Naive B cell (primary cell): ENCODE results near the gene TAB3. TPM values are rescaled to one million over a fixed set of nuclear protein-coding genes. Genes with fewer than 3 reads are reported as not detected.

Source experiments
- ATAC-seq, 2 donors: fragments of 150-1000 bp; cut with Tn5 transposase; 2 replicates each; pipeline ENCODE4 v1.10.0; 2021; ENCODE audit warnings: low read depth in 2 of 2, mild to moderate bottlenecking in 2 of 2, moderate library complexity in 2 of 2
- DNase-seq: peaks from one replicate; pipeline ENCODE4 v3.0.0; 2022
- H3K27ac Mint-ChIP-seq, 6 donors: one replicate each; pipeline ENCODE4 v1.8.0; 2020 to 2022; ENCODE audit warnings: mild to moderate bottlenecking in 6 of 6, mixed read lengths in 6 of 6, moderate library complexity in 5 of 6, inconsistent platforms in 2 of 6
- H3K27me3 Mint-ChIP-seq, 3 donors: one replicate each; pipeline ENCODE4 v1.8.0; 2021 to 2022; ENCODE audit warnings: mixed read lengths in 3 of 3, mild to moderate bottlenecking in 1 of 3
- H3K36me3 Mint-ChIP-seq, 2 donors: one replicate each; pipeline ENCODE4 v1.8.0; 2020 to 2022; ENCODE audit warnings: mixed read lengths in 2 of 2, inconsistent platforms in 1 of 2, mild to moderate bottlenecking in 1 of 2
- H3K4me1 Mint-ChIP-seq, 3 donors: one replicate each; pipeline ENCODE4 v1.8.0; 2020 to 2022; ENCODE audit warnings: mixed read lengths in 3 of 3, inconsistent platforms in 1 of 3, mild to moderate bottlenecking in 1 of 3, moderate library complexity in 1 of 3
- H3K4me3 Mint-ChIP-seq, 8 donors: one replicate each; pipeline ENCODE4 v1.8.0; 2020 to 2022; ENCODE audit warnings: mild to moderate bottlenecking in 8 of 8, mixed read lengths in 8 of 8, moderate library complexity in 8 of 8, inconsistent platforms in 2 of 8
- H3K9me3 Mint-ChIP-seq, 7 donors: one replicate each; pipeline ENCODE4 v1.8.0; 2020 to 2022; ENCODE audit warnings: mixed read lengths in 7 of 7, mild to moderate bottlenecking in 5 of 7, inconsistent platforms in 2 of 7, moderate library complexity in 1 of 7
- polyA plus RNA-seq, 6 donors: library from polyadenylated mRNA; unstranded; fragments of 300-500 nt; fragmentation: Illumina TruSeq; gene quantifications; one replicate each; pipeline ENCODE4 v1.2.3, GENCODE V29; 2021; ENCODE audit warnings: low read depth in 6 of 6

The TAB3 gene, protein sequence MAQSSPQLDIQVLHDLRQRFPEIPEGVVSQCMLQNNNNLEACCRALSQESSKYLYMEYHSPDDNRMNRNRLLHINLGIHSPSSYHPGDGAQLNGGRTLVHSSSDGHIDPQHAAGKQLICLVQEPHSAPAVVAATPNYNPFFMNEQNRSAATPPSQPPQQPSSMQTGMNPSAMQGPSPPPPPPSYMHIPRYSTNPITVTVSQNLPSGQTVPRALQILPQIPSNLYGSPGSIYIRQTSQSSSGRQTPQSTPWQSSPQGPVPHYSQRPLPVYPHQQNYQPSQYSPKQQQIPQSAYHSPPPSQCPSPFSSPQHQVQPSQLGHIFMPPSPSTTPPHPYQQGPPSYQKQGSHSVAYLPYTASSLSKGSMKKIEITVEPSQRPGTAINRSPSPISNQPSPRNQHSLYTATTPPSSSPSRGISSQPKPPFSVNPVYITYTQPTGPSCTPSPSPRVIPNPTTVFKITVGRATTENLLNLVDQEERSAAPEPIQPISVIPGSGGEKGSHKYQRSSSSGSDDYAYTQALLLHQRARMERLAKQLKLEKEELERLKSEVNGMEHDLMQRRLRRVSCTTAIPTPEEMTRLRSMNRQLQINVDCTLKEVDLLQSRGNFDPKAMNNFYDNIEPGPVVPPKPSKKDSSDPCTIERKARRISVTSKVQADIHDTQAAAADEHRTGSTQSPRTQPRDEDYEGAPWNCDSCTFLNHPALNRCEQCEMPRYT
- polyA plus RNA-seq: 10 to 100 TPM in 1 of 6 donors, 1 to 10 TPM in 5; 3.6 to 10.2 (median 7.9) TPM

DNA sequence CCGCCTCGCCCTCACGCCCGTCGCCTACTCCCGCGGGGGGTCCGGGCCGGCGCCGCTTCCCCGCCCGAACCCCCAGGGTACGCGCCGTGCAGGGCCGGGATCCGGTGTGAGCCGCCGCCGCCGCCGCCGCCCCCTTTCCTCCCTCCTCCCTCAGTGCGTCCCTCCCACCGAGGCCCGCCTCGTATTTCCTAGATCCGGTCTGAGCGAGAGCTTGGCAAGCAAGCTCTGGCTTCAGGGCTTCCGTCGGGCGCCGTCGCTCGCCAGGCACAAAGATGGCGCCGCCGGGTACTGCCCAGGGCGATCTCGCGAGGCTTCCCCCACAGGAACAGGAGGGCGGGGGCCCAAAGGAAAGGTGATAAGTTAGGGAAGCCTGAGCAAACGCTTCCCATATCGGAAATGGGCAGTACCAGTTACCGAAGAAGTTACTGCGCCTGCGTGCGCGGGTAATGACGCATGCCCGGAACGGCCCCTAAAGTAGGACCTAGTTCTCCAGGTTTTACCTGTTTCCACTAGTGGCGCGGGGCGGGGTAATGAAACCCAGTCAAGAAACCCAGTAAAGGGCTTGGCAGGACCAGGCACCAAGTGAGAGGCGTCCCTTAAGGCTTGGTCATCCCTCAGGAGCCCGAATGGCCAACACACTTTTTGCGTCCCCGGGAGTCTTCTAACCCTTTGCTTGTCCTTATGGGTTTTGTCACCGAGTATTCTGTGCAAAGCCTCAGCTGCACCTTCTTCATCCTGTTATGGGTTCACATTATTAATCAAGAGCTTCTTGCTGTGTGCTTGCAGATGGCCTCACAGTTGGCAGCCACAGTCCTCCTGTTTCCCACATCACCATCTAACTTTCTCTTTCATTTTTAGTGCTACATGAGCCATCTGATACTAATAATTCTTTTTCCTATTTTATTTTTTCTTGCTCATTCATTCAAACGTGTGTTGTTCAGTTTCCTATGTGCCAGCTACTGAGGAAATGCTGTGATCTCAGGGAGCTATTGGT, at the start of gene TAB3:
TSS of gene TAB3 (minus strand) at position 108 of the 994 bp plus-strand sequence. CDS start 29,666 bp downstream, outside the sequence.
- H3K4me3 Mint-ChIP-seq: peak within 1 kb of the TSS; percentile 90 to 97 (median 94)
- H3K36me3 Mint-ChIP-seq: no peaks in the 10 kb centered on the region
- ATAC-seq: peak; percentile 87 to 90
- peak within 1 kb of the TSS; percentile 65 to 99 (median 94) for H3K27ac Mint-ChIP-seq
- peak; percentile 90 for DNase-seq
- H3K9me3 Mint-ChIP-seq: peaks cover 0 to 4% (median 0%) of the 10 kb centered on the region in 7 donors
- H3K27me3 Mint-ChIP-seq: no peaks in the 10 kb centered on the region
- peaks cover 11 to 18% (median 12%) of the 10 kb centered on the region in 3 donors for H3K4me1 Mint-ChIP-seq

DNA sequence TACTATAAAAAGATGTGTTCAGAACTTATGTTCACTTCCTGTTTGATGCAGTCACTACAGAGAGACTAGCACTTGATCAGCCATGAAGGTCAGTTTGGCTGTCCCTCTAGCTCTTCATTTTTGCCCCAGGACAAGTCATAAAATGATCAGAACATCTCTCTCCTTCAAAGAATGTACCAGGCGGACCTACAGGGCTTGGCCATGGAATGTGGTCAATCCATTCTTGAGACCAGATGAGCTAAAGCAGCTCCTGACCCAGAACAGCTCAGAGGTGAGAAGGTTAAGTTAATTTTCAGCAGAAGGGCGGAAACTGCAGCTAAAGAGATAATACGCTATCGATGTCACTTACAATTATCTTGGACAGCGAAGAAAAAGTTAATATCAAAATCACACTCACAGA, 49.2 kb upstream of the TAB3 start:
- DNase-seq: no peak
- no peaks in the 10 kb centered on the region for H3K4me1 Mint-ChIP-seq
- no peak overlapping the region for H3K4me3 Mint-ChIP-seq
- H3K27ac Mint-ChIP-seq: no peak overlapping the region
- no peak for ATAC-seq
- H3K9me3 Mint-ChIP-seq: peaks cover 0 to 9% (median 2%) of the 10 kb centered on the region in 7 donors
- peaks cover 0 to 5% (median 0%) of the 10 kb centered on the region in 3 donors for H3K27me3 Mint-ChIP-seq
- no peaks in the 10 kb centered on the region for H3K36me3 Mint-ChIP-seq

DNA sequence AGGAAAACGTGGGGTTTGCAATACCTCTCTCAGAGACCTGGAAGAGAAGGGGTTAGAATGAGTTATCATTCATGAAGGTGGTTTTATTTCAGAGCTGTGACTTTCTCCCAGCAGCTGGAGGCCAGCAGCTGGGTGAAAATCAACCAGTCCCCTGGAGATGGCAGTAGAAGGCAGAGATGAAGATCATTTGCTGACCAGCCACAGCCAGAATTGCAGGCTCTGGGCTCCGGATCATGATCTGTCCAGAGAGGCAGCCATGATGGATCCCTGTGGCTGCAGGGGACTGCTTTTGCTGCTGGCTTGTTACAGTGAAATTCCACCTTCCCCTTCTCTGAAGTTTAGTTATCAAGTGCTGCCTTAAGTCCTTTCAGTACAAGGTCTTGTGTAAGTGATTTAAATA, 46.9 kb upstream of the TAB3 start:
- ATAC-seq (no peak), DNase-seq (no peak)
- H3K27ac Mint-ChIP-seq: no peak overlapping the region
- H3K4me3 Mint-ChIP-seq: no peak overlapping the region
- peaks cover 0 to 9% (median 2%) of the 10 kb centered on the region in 7 donors for H3K9me3 Mint-ChIP-seq
- no peaks in the 10 kb centered on the region for H3K36me3 Mint-ChIP-seq
- H3K27me3 Mint-ChIP-seq: no peaks in the 10 kb centered on the region
- H3K4me1 Mint-ChIP-seq: no peaks in the 10 kb centered on the region

DNA sequence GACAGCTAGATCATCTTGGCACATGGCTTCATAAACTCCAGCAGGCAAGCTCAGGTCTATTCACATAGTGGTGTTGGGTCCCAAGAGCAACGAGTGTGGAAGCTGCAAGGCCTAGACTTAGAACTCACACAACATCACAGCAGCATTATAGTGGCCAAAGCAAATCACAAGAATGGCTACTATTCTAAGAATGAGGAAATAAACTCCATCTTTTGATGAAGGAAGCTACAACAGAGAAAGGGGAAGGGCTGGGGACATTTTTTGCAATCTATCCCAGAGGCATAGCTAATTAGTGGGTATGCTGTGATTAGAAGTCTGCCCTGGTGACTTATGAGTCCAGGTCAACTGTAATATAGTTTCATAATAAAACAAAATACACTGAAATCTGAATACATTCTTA, 42.9 kb upstream of the TAB3 start:
- no peaks in the 10 kb centered on the region for H3K27me3 Mint-ChIP-seq
- H3K9me3 Mint-ChIP-seq: peaks cover 0 to 3% (median 0%) of the 10 kb centered on the region in 7 donors
- DNase-seq: no peak
- no peaks in the 10 kb centered on the region for H3K4me1 Mint-ChIP-seq
- H3K27ac Mint-ChIP-seq: no peak overlapping the region
- no peaks in the 10 kb centered on the region for H3K36me3 Mint-ChIP-seq
- ATAC-seq: no peak
- no peak overlapping the region for H3K4me3 Mint-ChIP-seq

DNA sequence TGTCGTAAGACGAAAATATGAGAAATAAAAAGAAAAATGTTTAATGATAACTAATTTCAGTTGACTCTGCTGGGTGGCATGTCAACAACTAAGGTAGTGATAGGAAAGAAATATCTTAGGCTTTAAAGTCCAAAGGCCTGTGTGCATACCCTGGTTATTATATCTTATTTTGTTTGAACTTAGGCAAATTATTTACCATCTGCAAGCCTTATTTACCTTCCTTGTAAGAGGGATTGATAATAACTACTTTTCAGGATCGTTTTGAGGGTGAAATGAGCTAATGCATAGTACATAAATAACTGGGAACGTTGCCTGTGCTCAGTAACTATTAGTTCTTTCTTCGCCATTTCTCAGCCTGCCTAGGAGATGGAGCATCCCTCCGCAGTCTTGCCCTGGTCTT, 41.6 kb upstream of the TAB3 start:
- ATAC-seq: no peak
- no peaks in the 10 kb centered on the region for H3K27me3 Mint-ChIP-seq
- H3K27ac Mint-ChIP-seq: no peak overlapping the region
- H3K9me3 Mint-ChIP-seq: peaks cover 0 to 3% (median 0%) of the 10 kb centered on the region in 7 donors
- DNase-seq: no peak
- no peaks in the 10 kb centered on the region for H3K4me1 Mint-ChIP-seq
- H3K4me3 Mint-ChIP-seq: no peak overlapping the region
- H3K36me3 Mint-ChIP-seq: no peaks in the 10 kb centered on the region

DNA sequence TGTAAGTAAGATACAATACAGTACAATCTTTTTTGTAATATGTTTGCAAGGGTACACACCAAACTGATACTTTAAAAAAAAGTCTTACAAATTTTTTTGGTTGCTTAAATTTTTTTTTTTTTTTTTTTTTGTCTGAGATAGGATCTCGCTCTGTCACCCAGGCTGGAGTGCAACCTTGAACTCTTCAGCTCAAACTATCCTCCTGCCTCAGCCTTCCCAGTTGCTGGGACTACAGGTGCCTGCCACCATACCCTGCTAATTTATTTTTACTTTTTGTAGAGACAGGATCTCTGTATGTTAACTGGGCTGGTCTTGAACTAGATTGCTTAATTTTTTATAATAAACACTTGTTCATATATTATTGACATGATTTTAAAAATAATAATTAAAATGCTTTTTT, 41.1 kb upstream of the TAB3 start:
- H3K27me3 Mint-ChIP-seq: no peaks in the 10 kb centered on the region
- DNase-seq: no peak

DNA sequence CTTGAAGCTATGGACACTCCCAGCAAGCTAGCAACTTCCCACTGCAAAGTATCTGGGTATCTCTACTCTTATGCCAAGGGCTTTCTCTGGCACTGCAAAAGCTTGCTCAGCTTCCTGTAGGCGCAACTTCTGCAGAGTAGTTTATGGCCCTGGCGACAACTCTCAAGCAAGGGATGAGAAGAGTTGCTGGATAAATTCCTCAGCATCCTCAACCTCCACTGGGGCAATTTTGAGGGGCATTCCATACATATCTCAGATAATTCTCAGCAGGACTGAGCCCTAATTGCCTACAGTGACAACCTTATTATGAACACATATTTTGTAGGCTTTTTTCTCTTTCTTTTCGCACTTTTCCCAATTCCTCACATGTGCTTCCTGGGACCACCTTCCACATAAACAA, 31.2 kb upstream of the TAB3 start:
- ATAC-seq (no peak), DNase-seq (no peak)
- no peak overlapping the region for H3K4me3 Mint-ChIP-seq
- no peaks in the 10 kb centered on the region for H3K27me3 Mint-ChIP-seq
- no peak overlapping the region for H3K27ac Mint-ChIP-seq
- no peaks in the 10 kb centered on the region for H3K36me3 Mint-ChIP-seq
- no peaks in the 10 kb centered on the region for H3K9me3 Mint-ChIP-seq
- H3K4me1 Mint-ChIP-seq: no peaks in the 10 kb centered on the region

More for the DNA sequence above, 41.1 kb upstream of the TAB3 start:
- ATAC-seq: no peak
- H3K9me3 Mint-ChIP-seq: peaks cover 0 to 3% (median 0%) of the 10 kb centered on the region in 7 donors
- H3K27ac Mint-ChIP-seq: no peak overlapping the region
- H3K4me1 Mint-ChIP-seq: no peaks in the 10 kb centered on the region
- H3K36me3 Mint-ChIP-seq: no peaks in the 10 kb centered on the region
- H3K4me3 Mint-ChIP-seq: no peak overlapping the region

DNA sequence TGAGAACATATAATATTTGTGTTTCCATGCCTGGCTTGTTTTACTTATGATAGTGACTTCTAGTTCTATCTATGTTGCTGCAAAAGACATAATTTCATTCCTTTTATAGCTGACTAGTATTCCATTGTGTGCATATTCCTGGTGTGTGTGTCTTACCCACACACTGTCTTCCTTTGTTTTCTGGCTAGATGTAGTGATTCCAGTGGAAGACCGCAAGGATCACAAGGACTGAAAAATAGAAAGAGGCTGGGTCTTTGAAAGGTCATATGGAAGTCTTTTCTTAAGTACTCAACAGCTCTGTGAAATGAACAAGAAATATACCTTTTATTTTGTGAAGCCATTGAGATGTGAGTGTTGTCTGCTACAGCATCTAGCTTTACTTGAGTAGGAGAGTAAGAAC, 29.4 kb upstream of the TAB3 start:
- ATAC-seq (no peak), DNase-seq (no peak)
- Mint-ChIP-seq H3K27ac (no peak overlapping the region), H3K27me3 (no peaks in the 10 kb centered on the region), H3K4me1 (no peaks in the 10 kb centered on the region), H3K4me3 (no peak overlapping the region), H3K36me3 (no peaks in the 10 kb centered on the region), H3K9me3 (no peaks in the 10 kb centered on the region)

DNA sequence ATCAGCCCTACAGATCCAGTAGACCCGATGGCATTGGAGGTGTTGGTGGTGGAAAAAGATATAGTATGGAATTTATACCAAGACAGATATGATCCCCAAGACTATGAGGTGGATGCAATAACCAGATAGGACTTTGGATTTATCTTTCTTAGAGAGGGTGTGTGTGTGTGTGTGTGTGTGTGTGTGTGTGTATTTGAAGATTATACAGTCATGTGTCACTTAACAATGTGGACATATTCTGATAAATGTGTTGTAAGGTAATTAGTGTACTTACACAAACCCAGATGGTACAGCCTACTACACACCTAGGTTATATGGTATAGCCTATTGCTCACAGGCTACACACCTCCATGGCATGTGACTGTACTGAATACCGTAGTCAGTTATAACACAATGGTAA, 24.4 kb upstream of the TAB3 start:
- no peak for ATAC-seq
- Mint-ChIP-seq H3K27me3 (no peaks in the 10 kb centered on the region), H3K36me3 (no peaks in the 10 kb centered on the region), H3K4me3 (no peak overlapping the region), H3K4me1 (peaks cover 3 to 11% (median 6%) of the 10 kb centered on the region in 3 donors), H3K27ac (no peak overlapping the region), H3K9me3 (peaks cover 0 to 4% (median 0%) of the 10 kb centered on the region in 7 donors)
- DNase-seq: no peak

DNA sequence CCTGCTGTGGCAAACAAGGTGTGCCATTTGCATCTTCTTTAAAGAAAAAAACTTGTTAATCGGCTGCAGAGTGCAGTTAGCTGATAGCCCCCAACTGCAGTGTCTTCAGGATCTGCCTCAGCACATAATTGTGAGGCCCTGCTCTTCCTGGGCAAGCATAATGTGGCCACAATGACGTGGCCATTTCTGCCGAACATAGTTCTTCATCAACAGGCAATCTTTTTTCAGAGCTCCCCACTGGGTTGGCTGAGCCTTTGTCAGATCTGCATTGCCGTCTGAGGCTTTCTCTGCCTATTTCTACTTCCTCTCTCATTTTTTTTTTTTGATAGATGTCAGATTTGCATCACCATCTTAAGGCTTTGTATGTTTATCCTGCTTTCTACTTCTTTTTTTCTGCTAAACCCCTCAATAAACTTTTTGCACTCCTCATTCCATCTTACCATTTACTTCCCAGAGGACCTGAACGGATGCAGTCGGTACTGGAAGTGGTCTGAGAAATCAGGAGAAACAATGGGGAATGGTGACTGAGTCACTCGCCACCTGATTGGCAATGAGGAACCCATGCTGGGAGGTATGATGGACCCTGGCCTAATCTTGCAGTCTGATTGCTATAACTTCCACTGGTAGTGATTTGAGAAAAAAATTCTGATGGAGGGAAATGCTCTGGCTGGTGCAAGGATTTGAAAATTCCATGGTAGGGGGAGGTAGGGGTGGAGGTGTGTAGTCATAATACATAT, 21.2 kb upstream of the TAB3 start:
- ATAC-seq (peak; percentile 23 to 45), DNase-seq (peak; percentile 3)
- Mint-ChIP-seq H3K27ac (peak overlapping the region in 4 of 6 donors; percentile 7 to 79 (median 36)), H3K4me3 (peak overlapping the region in 1 of 8 donors; percentile 9), H3K9me3 (peaks cover 0 to 6% (median 0%) of the 10 kb centered on the region in 7 donors), H3K27me3 (no peaks in the 10 kb centered on the region), H3K36me3 (no peaks in the 10 kb centered on the region), H3K4me1 (peaks cover 3 to 11% (median 6%) of the 10 kb centered on the region in 3 donors)

DNA sequence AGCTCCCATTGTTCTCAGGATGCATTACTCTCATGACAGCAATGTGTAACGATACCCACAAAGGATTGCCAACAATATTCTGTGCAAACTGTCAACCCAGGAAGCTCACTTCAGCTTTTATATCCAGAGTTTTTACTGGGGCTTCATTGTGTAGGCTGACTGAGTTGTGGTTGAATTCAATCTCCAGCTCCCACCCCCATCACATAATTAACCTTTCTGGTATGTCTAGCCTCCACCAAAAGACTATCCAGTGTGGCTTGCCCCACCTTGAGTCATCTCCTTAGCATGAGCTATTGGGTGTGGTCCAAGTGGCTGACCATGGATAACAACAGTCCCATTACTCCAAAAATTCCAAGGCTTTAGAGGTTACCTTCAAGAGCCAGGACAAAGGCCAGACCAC, 17.7 kb upstream of the TAB3 start:
- Mint-ChIP-seq H3K9me3 (peaks cover 0 to 5% (median 0%) of the 10 kb centered on the region in 7 donors), H3K36me3 (no peaks in the 10 kb centered on the region), H3K4me1 (peaks cover 3 to 11% (median 6%) of the 10 kb centered on the region in 3 donors), H3K4me3 (no peak overlapping the region), H3K27ac (no peak overlapping the region), H3K27me3 (peaks cover 0 to 7% (median 0%) of the 10 kb centered on the region in 3 donors)
- DNase-seq: no peak
- no peak for ATAC-seq

DNA sequence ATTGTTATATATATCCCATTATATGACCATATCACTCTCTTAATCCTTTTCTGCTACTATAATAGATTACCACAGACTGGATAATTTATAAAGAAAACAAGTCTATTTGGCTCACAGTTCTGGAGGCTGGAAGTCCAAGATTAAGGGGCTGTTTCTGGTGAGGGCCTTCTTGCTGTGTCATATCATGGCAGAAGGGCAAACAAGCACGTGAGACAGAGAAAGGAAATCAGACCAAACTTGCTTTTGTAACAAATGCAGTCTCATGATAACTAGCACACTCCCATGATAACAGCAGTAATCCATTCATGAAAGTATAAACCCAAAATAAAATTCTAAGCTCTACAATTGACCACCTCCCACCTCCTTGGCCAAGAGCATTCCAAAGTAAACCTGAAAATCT, 16.3 kb upstream of the TAB3 start:
- Mint-ChIP-seq H3K36me3 (no peaks in the 10 kb centered on the region), H3K4me1 (peaks cover 3 to 8% (median 5%) of the 10 kb centered on the region in 3 donors), H3K27ac (no peak overlapping the region), H3K4me3 (no peak overlapping the region), H3K9me3 (peaks cover 0 to 5% (median 0%) of the 10 kb centered on the region in 7 donors), H3K27me3 (peaks cover 0 to 7% (median 0%) of the 10 kb centered on the region in 3 donors)
- ATAC-seq (no peak), DNase-seq (no peak)
